GM18517 (cell line): ENCODE results near the gene TLR3.
"Not testable (repeated sequence)": the region's sequence is repeated elsewhere in the genome, so short reads cannot be mapped to it uniquely, and the experiment has no call there.

ENCODE experiments used
- ATAC-seq: cut with Tn5 transposase; IDR thresholded peaks from one replicate; pipeline ENCODE4 v1.9.1; 2021; ENCODE audit warnings: mild to moderate bottlenecking, moderate library complexity; ENCODE audit not compliant: unreplicated experiment

TLR3 gene

GRCh38 chr4:186068581-186069348 is at the start of gene TLR3:
Gene TLR3, plus strand, starts transcription at chr4:186069156. Its CDS starts 7,464 bp downstream, at chr4:186076620.
- ATAC-seq = no peak

- ATAC-seq = no peak
Observed at GRCh38 chr4:186019269-186019668, 49.7 kb upstream of the TLR3 start.

- ATAC-seq = no peak
Observed at GRCh38 chr4:186020106-186020792, 48.7 kb upstream of the TLR3 start.

- no peak for ATAC-seq
Observed at GRCh38 chr4:186020793-186021407, 48.1 kb upstream of the TLR3 start.

GRCh38 chr4:186021461-186022167 is 47.3 kb upstream of the TLR3 start:
- no peak for ATAC-seq

- no peak for ATAC-seq
Observed at GRCh38 chr4:186023975-186024374, 45.0 kb upstream of the TLR3 start.

- ATAC-seq = no peak
Observed at GRCh38 chr4:186024637-186025407, 44.1 kb upstream of the TLR3 start.

- no peak for ATAC-seq
Observed at GRCh38 chr4:186025408-186025690, 43.6 kb upstream of the TLR3 start.

- ATAC-seq = no peak
Observed at GRCh38 chr4:186027405-186027804, 41.6 kb upstream of the TLR3 start.

- no peak for ATAC-seq
Observed at GRCh38 chr4:186029571-186030398, 39.2 kb upstream of the TLR3 start.

GRCh38 chr4:186030399-186030775 is 38.6 kb upstream of the TLR3 start:
- ATAC-seq = no peak

GRCh38 chr4:186030795-186031194 is 38.2 kb upstream of the TLR3 start:
- ATAC-seq = no peak

GRCh38 chr4:186032259-186032658 is 36.7 kb upstream of the TLR3 start:
- no peak for ATAC-seq

- no peak for ATAC-seq
Observed at GRCh38 chr4:186033027-186033426, 35.9 kb upstream of the TLR3 start.

- not testable (repeated sequence) for ATAC-seq
Observed at GRCh38 chr4:186034613-186035012, 34.3 kb upstream of the TLR3 start.

- no peak for ATAC-seq
Observed at GRCh38 chr4:186036976-186037581, 31.9 kb upstream of the TLR3 start.

GRCh38 chr4:186037692-186038658 is 31.0 kb upstream of the TLR3 start:
- no peak for ATAC-seq

GRCh38 chr4:186039697-186040096 is 29.3 kb upstream of the TLR3 start:
- ATAC-seq = no peak
